Spleen (tissue), 7 donors: ENCODE measurements around the gene EVC.

ENCODE experiments used
- POLR2A ChIP-seq, 3 donors: fragments of 450-650 bp; IDR thresholded peaks; one replicate each; pipeline ENCODE4 v1.5.1; 2017; ENCODE audit warnings: antibody characterized with exemption in 3 of 3, mild to moderate bottlenecking in 1 of 3
- POLR2AphosphoS5 ChIP-seq, 3 donors: sonication (generic); formaldehyde crosslinking; IDR thresholded peaks; one replicate each; pipeline ENCODE4 v1.5.1; 2017; ENCODE audit warnings: antibody characterized with exemption in 3 of 3
- TF ChIP-seq, protein P1 (sequence below), 11 experiments: fragments of 200-600 bp in 7 of 11; fragments of 450-650 bp in 4 of 11; sonication (generic) in 4 of 11; IDR thresholded peaks in 8 of 11; conservative IDR thresholded peaks in 3 of 11; 1 replicate in 7 of 11; 2 replicates in 4 of 11; pipeline versions ENCODE4 v1.4.0 to v1.8.0; 2016 to 2021; ENCODE audit warnings: antibody characterized with exemption in 11 of 11, inconsistent platforms in 4 of 11, mild to moderate bottlenecking in 1 of 11
- donor health status: DM: no; HTN: no; CAD: no; lungs with moderate emphysema.
- donor health status: DM: no; HTN: no; CAD: no.
- donor health status: DM: no; HTN: no; CAD: no.

DNA sequence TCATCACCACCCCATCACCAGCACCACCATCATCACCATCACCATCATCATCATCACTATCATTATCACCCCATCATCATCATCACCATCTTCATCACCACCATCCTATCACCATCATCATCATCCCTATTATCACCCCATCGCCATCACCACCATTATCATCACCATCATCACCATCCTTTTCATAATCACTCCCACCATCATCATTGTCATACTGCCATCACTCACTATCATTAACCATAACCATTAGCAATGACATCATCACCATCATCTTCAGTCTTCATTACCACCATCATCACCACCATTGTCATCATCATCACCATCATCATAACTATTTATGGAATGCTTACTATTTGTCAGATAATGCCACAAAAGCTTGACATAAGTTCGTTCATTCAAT, 146.2 kb downstream of the EVC start:
- TF ChIP-seq, protein P1, sequence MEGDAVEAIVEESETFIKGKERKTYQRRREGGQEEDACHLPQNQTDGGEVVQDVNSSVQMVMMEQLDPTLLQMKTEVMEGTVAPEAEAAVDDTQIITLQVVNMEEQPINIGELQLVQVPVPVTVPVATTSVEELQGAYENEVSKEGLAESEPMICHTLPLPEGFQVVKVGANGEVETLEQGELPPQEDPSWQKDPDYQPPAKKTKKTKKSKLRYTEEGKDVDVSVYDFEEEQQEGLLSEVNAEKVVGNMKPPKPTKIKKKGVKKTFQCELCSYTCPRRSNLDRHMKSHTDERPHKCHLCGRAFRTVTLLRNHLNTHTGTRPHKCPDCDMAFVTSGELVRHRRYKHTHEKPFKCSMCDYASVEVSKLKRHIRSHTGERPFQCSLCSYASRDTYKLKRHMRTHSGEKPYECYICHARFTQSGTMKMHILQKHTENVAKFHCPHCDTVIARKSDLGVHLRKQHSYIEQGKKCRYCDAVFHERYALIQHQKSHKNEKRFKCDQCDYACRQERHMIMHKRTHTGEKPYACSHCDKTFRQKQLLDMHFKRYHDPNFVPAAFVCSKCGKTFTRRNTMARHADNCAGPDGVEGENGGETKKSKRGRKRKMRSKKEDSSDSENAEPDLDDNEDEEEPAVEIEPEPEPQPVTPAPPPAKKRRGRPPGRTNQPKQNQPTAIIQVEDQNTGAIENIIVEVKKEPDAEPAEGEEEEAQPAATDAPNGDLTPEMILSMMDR (IDR thresholded peaks at IDR 0.05 in 8 of 11, conservative IDR thresholded peaks at IDR 0.05 in 3 of 11): no peak
- TF ChIP-seq POLR2A (IDR thresholded peaks at IDR 0.05) (no peak), POLR2AphosphoS5 (IDR thresholded peaks at IDR 0.05) (no peak)
